BE2C (cell line): Measurements from ENCODE around the gene WDR83.
"Not testable (repeated sequence)": the region's sequence is repeated elsewhere in the genome, so short reads cannot be mapped to it uniquely, and the experiment has no call there.

ENCODE experiments used
- DNase-seq: peaks from one replicate; pipeline ENCODE4 v3.0.0-alpha.2; 2020
- H3K27me3 ChIP-seq: fragments of 250-450 bp; sonication (Bioruptor Pico); 2 replicates; pipeline ENCODE4 v1.5.1; 2020; ENCODE audit warnings: mild to moderate bottlenecking
- H3K36me3 ChIP-seq: fragments of 250-450 bp; sonication (Bioruptor Pico); 2 replicates; pipeline ENCODE4 v1.5.1; 2020; ENCODE audit warnings: mild to moderate bottlenecking
- H3K4me1 ChIP-seq: fragments of 250-450 bp; sonication (Bioruptor Pico); 2 replicates; pipeline ENCODE4 v1.5.1; 2020
- H3K4me3 ChIP-seq: 2 replicates; pipeline ENCODE4 v1.5.1; 2011; ENCODE audit warnings: low read depth, low read length
- H3K9me3 ChIP-seq: fragments of 250-450 bp; sonication (Bioruptor Pico); 2 replicates; pipeline ENCODE4 v1.5.1; 2020
- TF ChIP-seq, protein P1 (sequence below): IDR thresholded peaks from 2 replicates; pipeline ENCODE4 v1.5.1; 2012; ENCODE audit warnings: mild to moderate bottlenecking, low read depth, low read length

WDR83 gene

DNA sequence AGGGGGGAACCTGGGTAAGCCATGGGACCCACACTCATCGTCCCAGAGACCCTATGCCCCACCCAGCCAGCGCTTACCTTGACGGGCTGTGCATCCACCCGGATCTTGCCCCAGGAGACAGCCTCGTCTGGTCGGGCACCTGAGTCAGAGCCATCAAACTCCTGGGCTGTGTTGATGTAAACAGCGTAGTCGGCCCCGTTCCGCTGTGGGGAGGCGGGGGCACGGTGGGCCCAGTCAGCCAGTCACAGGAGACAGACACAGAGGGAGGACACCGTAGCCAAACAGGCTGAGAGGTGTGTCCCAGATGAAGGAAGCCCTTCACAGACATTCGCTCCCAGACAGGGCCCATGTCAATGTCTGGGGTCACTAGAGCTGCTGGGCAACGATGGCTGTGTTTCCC, 9.3 kb downstream of the WDR83 start:
- Histone ChIP-seq H3K4me3 (no peak overlapping the region), H3K9me3 (no peaks in the 10 kb centered on the region), H3K36me3 (peaks cover 69% of the 10 kb centered on the region), H3K27me3 (no peaks in the 10 kb centered on the region), H3K4me1 (no peaks in the 10 kb centered on the region)
- no peak for DNase-seq
- TF ChIP-seq, protein P1, sequence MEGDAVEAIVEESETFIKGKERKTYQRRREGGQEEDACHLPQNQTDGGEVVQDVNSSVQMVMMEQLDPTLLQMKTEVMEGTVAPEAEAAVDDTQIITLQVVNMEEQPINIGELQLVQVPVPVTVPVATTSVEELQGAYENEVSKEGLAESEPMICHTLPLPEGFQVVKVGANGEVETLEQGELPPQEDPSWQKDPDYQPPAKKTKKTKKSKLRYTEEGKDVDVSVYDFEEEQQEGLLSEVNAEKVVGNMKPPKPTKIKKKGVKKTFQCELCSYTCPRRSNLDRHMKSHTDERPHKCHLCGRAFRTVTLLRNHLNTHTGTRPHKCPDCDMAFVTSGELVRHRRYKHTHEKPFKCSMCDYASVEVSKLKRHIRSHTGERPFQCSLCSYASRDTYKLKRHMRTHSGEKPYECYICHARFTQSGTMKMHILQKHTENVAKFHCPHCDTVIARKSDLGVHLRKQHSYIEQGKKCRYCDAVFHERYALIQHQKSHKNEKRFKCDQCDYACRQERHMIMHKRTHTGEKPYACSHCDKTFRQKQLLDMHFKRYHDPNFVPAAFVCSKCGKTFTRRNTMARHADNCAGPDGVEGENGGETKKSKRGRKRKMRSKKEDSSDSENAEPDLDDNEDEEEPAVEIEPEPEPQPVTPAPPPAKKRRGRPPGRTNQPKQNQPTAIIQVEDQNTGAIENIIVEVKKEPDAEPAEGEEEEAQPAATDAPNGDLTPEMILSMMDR = no peak

DNA sequence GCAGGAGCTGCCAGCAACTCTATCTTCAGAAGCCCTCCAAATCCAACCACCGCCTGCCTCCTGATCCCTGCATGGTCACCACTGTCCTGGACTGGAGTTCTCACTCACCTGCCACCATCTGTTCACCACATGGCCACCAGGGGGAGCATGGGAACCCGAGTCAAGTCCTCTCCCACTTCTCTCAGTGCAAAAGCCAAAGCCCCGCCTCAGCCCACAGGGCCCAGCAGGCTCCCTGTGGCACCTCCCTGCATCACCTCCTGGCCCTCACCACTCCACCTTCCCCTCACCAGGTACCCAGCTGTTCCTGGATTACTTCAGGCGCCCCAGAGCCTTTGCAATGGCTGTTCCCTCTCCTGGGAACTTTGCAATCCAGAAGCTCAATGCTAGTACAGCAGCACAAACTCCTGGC, 9.8 kb downstream of the WDR83 start:
- Histone ChIP-seq H3K4me3 (no peak overlapping the region), H3K4me1 (no peaks in the 10 kb centered on the region), H3K36me3 (peaks cover 69% of the 10 kb centered on the region), H3K27me3 (no peaks in the 10 kb centered on the region), H3K9me3 (no peaks in the 10 kb centered on the region)
- DNase-seq = peak; percentile 92
- TF ChIP-seq, protein P1 = peak; percentile 94

DNA sequence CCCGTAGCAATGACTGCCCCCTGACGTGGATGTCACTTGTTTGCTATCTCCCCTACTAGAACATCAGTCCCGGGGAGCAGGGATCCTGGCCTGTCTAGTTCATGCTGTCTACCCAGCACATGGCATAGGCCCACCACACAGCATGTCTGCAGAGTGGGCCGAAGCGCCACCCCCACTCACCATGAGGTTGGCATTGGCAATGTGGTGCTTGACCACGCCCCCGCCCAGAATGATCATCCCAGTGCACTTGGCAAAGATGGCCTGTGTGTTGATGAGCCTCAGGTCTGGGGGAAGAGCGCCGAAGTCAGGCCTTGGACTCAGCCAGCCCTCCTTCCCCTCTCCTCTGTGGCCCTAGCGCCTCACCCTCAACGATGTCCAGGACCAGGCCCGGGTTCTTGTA, 10.3 kb downstream of the WDR83 start:
- H3K4me3 ChIP-seq = no peak overlapping the region
- no peaks in the 10 kb centered on the region for H3K4me1 ChIP-seq
- no peaks in the 10 kb centered on the region for H3K27me3 ChIP-seq
- no peak for DNase-seq
- TF ChIP-seq, protein P1 = no peak
- H3K9me3 ChIP-seq = no peaks in the 10 kb centered on the region
- peaks cover 65% of the 10 kb centered on the region for H3K36me3 ChIP-seq

DNA sequence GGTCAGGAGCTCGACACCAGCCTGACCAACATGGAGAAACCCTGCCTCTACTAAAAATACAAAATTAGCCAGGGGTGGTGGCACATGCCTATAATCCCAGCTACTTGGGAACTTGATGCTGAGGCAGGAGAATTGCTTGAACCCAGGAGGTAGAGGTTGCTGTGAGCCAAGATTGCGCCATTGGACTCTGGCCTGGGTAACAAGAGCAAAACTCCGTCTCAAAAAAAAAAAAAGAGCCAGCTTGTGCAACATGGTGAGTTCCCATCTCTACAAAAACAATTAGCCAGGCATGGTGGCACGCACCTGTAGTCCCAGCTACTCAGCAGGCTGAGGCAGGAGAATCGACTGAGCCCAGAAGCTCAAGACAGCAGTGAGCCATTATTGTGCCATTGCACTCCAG, 11.4 kb downstream of the WDR83 start:
- not testable (repeated sequence) for H3K4me1 ChIP-seq, DNase-seq, H3K27me3 ChIP-seq, H3K9me3 ChIP-seq, H3K4me3 ChIP-seq
- peaks cover 57% of the 10 kb centered on the region for H3K36me3 ChIP-seq

DNA sequence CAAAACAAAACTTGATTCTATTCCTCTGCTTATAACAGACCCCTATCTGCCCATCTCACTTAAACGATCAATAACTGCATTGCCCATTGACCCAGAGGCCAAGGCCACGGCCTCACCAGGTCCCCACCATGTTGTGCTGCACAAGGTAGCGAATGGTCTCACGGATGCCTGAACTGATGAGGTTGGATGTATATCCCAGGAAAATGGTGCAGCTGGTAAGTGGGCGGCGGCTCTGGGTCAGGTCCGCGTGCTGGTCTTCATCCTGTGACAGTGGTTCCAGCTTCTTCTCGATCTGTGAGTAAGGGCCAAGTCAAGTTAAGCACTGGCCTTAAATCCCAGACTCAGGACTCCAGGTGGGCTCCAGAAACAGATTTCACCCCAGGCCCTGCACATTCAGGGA, 13.4 kb downstream of the WDR83 start:
- TF ChIP-seq, protein P1 = no peak
- DNase-seq = no peak
- Histone ChIP-seq H3K27me3 (no peaks in the 10 kb centered on the region), H3K36me3 (peaks cover 42% of the 10 kb centered on the region), H3K4me1 (no peaks in the 10 kb centered on the region), H3K4me3 (no peak overlapping the region), H3K9me3 (no peaks in the 10 kb centered on the region)

DNA sequence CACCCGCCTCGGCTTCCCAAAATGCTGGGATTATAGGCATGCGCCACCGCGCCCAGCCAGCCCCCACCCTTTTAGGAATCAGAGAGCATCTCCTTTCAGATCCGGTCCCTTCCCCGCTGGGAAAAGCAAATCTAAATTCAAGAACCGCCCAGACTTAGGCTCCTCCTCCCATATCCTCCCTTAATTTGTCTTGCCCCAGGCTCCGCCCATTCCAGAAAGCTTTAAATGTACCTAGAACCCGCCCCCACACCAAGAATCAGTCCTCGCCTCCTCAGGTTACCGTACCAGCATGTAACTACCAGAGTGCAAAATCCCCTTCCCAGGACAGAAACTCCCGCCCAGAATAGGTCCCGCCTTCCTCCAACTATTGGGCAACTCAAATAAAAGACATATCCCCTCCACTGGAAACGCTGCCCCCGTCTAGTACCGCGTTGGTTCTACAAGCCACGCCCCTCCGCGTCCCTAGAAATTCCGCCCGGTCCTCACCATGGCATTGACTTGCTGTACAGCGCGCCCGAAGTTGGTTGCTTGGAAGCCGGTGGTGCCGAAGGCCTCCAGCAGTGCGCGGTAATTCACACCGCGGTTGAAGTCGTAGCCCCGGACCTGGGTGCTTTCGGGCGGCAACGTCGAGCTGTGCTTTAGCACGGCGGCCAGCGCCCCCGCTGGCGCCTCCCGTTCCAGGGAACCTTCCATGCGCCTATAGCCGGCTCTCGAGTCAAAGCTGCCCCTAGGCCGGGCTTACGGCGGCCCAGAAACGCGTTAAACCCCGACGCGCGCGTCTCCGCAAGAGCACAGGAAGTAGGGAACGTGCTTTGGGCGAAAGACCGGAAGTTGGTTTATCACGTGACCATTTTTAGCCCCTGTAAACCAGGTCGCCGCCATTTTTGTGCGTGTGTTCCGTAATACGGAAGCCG, 14.7 kb downstream of the WDR83 start, which contains the start of gene DHPS:
Gene DHPS, minus strand, starts transcription at position 807 of the 914 bp plus-strand sequence. Its CDS starts 114 bp downstream, at position 693.
- Histone ChIP-seq H3K9me3 (no peaks in the 10 kb centered on the region), H3K27me3 (no peaks in the 10 kb centered on the region), H3K4me1 (no peaks in the 10 kb centered on the region), H3K36me3 (peaks cover 29% of the 10 kb centered on the region), H3K4me3 (peak within 1 kb of the TSS; percentile 80)
- DNase-seq = peak; percentile 92
- TF ChIP-seq, protein P1 = no peak
